B cell (primary cell): ENCODE data around the gene ASTN2.

Source experiments
- CTCF ChIP-seq: fragments of 200-600 bp; IDR thresholded peaks from one replicate; pipeline ENCODE4 v1.8.0; 2022; ENCODE audit warnings: antibody characterized with exemption, mild to moderate bottlenecking
- EZH2 ChIP-seq: IDR thresholded peaks from 2 replicates; pipeline ENCODE4 v1.6.1; 2012; ENCODE audit warnings: borderline replicate concordance, low read depth, mild to moderate bottlenecking, moderate library complexity, low read length; ENCODE audit not compliant: insufficient read depth, poor library complexity, severe bottlenecking

GRCh38 chr9:116942593-116943061, 472.2 kb downstream of the ASTN2 start:
- TF ChIP-seq CTCF (no peak), EZH2 (no peak)
